ENCODE measurements around the gene MUC13. TPM values are rescaled to one million over a fixed set of nuclear protein-coding genes. Genes with fewer than 3 reads are reported as not detected.
"Not testable (repeated sequence)": the region's sequence is repeated elsewhere in the genome, so short reads cannot be mapped to it uniquely, and the experiment has no call there.

MUC13 gene
- not detected in 2 replicates for total RNA-seq

- DNase-seq (ENCODE audit: low read depth in 2 of 2): no peak
Observed at GRCh38 chr3:124934577-124934976, at the start of gene MUC13. Gene MUC13 (minus strand): TSS chr3:124934751. CDS start chr3:124934712, 39 bp downstream.

- DNase-seq (ENCODE audit: low read depth in 2 of 2): peak in 1 of 2 donors; percentile 40
Observed at GRCh38 chr3:124982855-124983254, 48.3 kb upstream of the MUC13 start.

- no peak for DNase-seq (ENCODE audit: low read depth in 2 of 2)
Observed at GRCh38 chr3:124981472-124981871, 46.9 kb upstream of the MUC13 start.

- no peak for DNase-seq (ENCODE audit: low read depth in 2 of 2)
Observed at GRCh38 chr3:124978627-124979026, 44.1 kb upstream of the MUC13 start.

- no peak for DNase-seq (ENCODE audit: low read depth in 2 of 2)
Observed at GRCh38 chr3:124976383-124976782, 41.8 kb upstream of the MUC13 start.

GRCh38 chr3:124974691-124975090 lies 40.1 kb upstream of the MUC13 start:
- no peak for DNase-seq (ENCODE audit: low read depth in 2 of 2)

GRCh38 chr3:124973290-124973689 lies 38.7 kb upstream of the MUC13 start:
- no peak for DNase-seq (ENCODE audit: low read depth in 2 of 2)

- no peak for DNase-seq (ENCODE audit: low read depth in 2 of 2)
Observed at GRCh38 chr3:124972457-124972856, 37.9 kb upstream of the MUC13 start.

GRCh38 chr3:124969963-124970722 lies 35.6 kb upstream of the MUC13 start:
- no peak for DNase-seq (ENCODE audit: low read depth in 2 of 2)

GRCh38 chr3:124969190-124969589 lies 34.6 kb upstream of the MUC13 start:
- DNase-seq (ENCODE audit: low read depth in 2 of 2): no peak

- DNase-seq (ENCODE audit: low read depth in 2 of 2): no peak
Observed at GRCh38 chr3:124967964-124968363, 33.4 kb upstream of the MUC13 start.

GRCh38 chr3:124966521-124967445 lies 32.2 kb upstream of the MUC13 start:
- no peak for DNase-seq (ENCODE audit: low read depth in 2 of 2)

- peak in 1 of 2 donors; percentile 71 for DNase-seq (ENCODE audit: low read depth in 2 of 2)
Observed at GRCh38 chr3:124965413-124965812, 30.9 kb upstream of the MUC13 start.

GRCh38 chr3:124964387-124964786 lies 29.8 kb upstream of the MUC13 start:
- peak in 1 of 2 donors; percentile 10 for DNase-seq (ENCODE audit: low read depth in 2 of 2)

GRCh38 chr3:124963755-124964154 lies 29.2 kb upstream of the MUC13 start:
- DNase-seq (ENCODE audit: low read depth in 2 of 2): peak in 1 of 2 donors; percentile 27

GRCh38 chr3:124962403-124962940 lies 27.9 kb upstream of the MUC13 start:
- no peak for DNase-seq (ENCODE audit: low read depth in 2 of 2)

- no peak for DNase-seq (ENCODE audit: low read depth in 2 of 2)
Observed at GRCh38 chr3:124960698-124961097, 26.1 kb upstream of the MUC13 start.

GRCh38 chr3:124960105-124960504 lies 25.6 kb upstream of the MUC13 start:
- DNase-seq (ENCODE audit: low read depth in 2 of 2): no peak

GRCh38 chr3:124957951-124958350 lies 23.4 kb upstream of the MUC13 start:
- not testable (repeated sequence) for DNase-seq (ENCODE audit: low read depth in 2 of 2)

- DNase-seq (ENCODE audit: low read depth in 2 of 2): no peak
Observed at GRCh38 chr3:124952282-124952855, 17.8 kb upstream of the MUC13 start.

- DNase-seq (ENCODE audit: low read depth in 2 of 2): no peak
Observed at GRCh38 chr3:124951511-124952281, 17.1 kb upstream of the MUC13 start.

Data from dermis microvascular lymphatic vessel endothelial cell (primary cell).